Measurements from ENCODE around the gene ENOX1. TPM values are rescaled to one million over a fixed set of nuclear protein-coding genes. Genes with fewer than 3 reads are reported as not detected.

Gene ENOX1
- total RNA-seq, 1 donor, result 7.4 TPM

DNA sequence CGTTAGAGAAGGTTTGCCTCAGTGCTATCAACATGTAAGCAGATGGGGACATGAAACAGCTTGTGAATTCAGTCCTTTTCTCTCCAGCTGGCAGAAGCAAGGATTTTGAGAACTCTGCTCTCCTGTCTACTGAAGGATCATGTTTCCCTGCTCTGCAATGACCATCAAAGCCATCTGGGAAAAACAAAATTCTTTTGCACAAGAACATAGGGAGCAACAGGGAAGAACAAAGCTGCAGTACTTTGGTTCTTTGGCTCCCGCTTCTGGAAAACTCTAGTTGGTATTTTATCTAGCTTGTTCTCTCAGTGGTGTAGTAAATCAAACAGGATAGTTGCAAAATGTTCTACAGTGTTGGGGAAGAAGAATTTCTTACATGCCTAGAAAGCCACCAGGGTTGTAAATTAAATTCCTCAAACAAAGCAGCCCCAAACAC lies 270.4 kb downstream of the ENOX1 start:
- peak; percentile 96 for DNase-seq (ENCODE audit: low read depth)
- TF ChIP-seq, protein P1, sequence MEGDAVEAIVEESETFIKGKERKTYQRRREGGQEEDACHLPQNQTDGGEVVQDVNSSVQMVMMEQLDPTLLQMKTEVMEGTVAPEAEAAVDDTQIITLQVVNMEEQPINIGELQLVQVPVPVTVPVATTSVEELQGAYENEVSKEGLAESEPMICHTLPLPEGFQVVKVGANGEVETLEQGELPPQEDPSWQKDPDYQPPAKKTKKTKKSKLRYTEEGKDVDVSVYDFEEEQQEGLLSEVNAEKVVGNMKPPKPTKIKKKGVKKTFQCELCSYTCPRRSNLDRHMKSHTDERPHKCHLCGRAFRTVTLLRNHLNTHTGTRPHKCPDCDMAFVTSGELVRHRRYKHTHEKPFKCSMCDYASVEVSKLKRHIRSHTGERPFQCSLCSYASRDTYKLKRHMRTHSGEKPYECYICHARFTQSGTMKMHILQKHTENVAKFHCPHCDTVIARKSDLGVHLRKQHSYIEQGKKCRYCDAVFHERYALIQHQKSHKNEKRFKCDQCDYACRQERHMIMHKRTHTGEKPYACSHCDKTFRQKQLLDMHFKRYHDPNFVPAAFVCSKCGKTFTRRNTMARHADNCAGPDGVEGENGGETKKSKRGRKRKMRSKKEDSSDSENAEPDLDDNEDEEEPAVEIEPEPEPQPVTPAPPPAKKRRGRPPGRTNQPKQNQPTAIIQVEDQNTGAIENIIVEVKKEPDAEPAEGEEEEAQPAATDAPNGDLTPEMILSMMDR (IDR thresholded peaks at IDR 0.05; ENCODE audit: insufficient read depth, low read length), result no peak
- no peak overlapping the region for H3K4me3 ChIP-seq (ENCODE audit: low read depth, low read length)

DNA sequence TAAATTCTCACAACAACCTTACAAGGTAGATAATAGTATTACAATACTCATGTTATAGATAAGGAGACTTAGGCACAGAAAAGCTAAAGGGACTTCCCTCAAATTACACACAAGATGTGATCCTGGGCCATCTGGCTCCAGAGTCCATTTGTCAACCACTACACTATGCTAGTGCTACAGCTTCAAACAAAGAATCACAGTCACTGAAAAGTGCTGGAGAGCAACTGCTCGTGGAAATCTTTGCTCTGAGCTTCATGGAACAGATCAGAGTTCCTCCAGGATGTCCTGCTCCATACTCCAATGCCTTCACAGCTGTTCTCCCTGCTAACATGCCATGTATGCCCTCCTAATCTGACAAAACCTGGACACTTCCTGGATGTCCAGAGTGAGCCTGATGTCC lies 271.2 kb downstream of the ENOX1 start:
- TF ChIP-seq, protein P1 (IDR thresholded peaks at IDR 0.05; ENCODE audit: insufficient read depth, low read length), result no peak
- H3K4me3 ChIP-seq (ENCODE audit: low read depth, low read length), result no peak overlapping the region
- no peak for DNase-seq (ENCODE audit: low read depth)

DNA sequence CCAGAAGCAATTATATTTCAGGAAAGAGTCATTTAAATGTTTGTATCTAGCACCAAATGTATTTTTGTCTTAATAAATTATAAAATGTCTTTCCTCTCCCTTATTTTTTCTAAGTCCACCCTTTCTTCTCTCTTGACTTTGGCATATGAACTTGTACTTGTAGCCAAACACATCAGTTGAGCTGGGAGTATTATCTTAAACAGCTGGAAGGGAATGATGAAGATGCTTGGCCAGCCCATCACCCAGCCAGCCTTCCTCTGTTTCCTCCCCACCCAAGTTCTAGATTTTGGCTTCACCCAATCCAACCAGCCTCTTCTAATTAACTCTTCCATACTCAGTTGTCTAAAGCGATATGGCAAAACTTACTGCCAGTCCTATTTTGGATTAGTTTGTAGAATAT lies 272.5 kb downstream of the ENOX1 start:
- TF ChIP-seq, protein P1 (IDR thresholded peaks at IDR 0.05; ENCODE audit: insufficient read depth, low read length), result no peak
- DNase-seq (ENCODE audit: low read depth), result peak; percentile 89
- H3K4me3 ChIP-seq (ENCODE audit: low read depth, low read length), result no peak overlapping the region

DNA sequence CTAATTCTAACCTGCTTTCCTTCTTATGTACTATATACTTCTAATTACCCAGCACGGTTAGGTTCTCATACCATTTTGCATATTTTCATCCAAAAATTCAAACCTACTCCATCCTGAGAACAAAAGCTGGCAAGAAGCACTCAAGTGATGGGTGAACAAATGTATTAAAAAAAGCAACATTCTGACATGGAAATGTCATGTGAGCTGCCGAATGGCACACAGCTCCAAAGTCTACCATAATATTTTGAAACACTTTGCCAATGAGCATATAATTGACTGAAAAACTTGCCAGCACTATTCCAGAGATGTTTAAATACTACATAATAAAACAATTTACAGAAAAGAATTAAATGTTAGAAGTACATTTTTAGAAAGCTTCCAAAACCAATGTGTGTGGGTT lies 274.6 kb downstream of the ENOX1 start:
- no peak overlapping the region for H3K4me3 ChIP-seq (ENCODE audit: low read depth, low read length)
- TF ChIP-seq, protein P1 (IDR thresholded peaks at IDR 0.05; ENCODE audit: insufficient read depth, low read length), result no peak
- no peak for DNase-seq (ENCODE audit: low read depth)

DNA sequence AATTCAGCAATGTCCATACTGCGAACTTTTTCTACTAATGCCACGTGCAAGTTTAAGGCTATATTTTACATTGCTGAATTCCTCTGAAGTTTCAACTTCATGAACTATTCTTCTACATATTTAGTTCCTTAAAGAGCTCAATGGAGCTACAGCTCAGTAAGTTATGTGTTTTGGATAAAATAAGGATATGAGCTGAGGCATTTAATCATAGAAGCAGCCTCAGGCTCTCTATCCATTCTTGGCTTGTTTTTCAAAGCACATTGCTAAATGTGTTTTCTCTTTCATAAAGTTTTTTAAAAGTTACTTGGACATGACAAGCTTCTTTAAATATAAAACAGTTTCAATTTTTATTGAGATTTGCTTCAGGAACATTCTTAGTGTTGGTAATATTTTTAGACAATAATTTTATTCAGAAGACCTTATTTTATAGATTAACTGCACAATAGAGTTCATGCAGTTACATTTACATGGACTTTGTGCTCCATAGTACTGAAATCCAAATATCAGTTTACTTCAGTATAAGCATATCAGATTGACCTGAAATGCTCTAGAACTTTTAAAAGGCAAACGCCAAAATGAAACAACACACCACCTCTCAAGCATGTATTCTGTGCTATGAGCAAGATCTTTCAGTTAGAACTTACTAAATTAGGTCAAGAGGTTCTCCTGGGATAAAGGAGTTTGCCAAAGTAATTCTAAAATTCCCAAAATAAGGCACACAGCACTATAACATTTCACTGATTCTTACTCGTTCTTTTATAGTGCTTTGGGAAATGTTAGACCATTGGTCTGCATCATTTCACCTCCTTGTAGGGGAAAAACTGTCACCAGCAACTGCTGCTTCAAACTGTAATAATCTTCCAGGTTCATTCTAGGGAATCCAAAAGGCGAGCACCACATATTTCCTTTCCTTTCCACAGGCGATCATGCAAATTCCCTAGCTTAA lies 275.5 kb downstream of the ENOX1 start:
- DNase-seq (ENCODE audit: low read depth), result no peak
- no peak overlapping the region for H3K4me3 ChIP-seq (ENCODE audit: low read depth, low read length)
- TF ChIP-seq, protein P1 (IDR thresholded peaks at IDR 0.05; ENCODE audit: insufficient read depth, low read length), result no peak

DNA sequence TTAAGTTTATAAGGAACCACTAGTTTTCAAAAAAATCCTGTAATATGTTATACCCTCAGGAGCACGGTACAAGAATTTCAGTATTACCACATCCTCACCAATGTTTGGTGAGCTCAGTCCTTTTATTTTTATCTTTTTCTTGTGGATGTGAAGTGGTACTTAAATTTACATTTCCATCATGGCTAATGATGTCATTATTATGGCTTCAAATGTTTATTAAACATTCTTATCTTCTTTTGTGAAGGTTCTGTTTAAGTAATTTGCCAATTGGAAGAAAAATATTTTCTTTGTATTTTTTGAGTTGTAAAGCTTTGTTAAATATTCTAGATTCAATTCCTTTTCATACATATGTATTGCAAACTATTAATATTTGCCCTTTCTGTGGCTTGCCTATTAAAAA lies 291.0 kb downstream of the ENOX1 start:
- TF ChIP-seq, protein P1 (IDR thresholded peaks at IDR 0.05; ENCODE audit: insufficient read depth, low read length), result no peak

More for the DNA sequence above, 291.0 kb downstream of the ENOX1 start:
- DNase-seq (ENCODE audit: low read depth), result no peak
- H3K4me3 ChIP-seq (ENCODE audit: low read depth, low read length), result no peak overlapping the region
